GM12878 (cell line): ENCODE measurements around the gene DUOXA2. TPM values are rescaled to one million over a fixed set of nuclear protein-coding genes. Genes with fewer than 3 reads are reported as not detected.

Experiments
- ATAC-seq: fragments of 200-7000 bp; cut with Tn5 transposase; 3 replicates; pipeline ENCODE4 v1.9.1; 2020; ENCODE audit warnings: mild to moderate bottlenecking, moderate library complexity
- BruUV-seq: library from RNA; stranded (reverse); fragments of 400-500 nt; replicated peaks from 2 replicates; lab custom pipeline; 2021; lab: Mats Ljungman, UMichigan
- CTCF ChIA-PET: fragments of 300-600 bp; sonication (Branson Sonifier 250); formaldehyde crosslinking; extraction: SDS; loops from one replicate; lab custom pipeline; 2021; ENCODE audit warnings: inconsistent platforms; lab: Yijun Ruan, JAX
- POLR2A ChIA-PET: fragments of 350-600 bp; formaldehyde crosslinking; extraction: SDS; loops from one replicate; lab custom pipeline; 2021; ENCODE audit warnings: inconsistent platforms; lab: Charles Lee
- RAD21 ChIA-PET: fragments of 300-600 bp; sonication (Branson Sonifier 250); formaldehyde crosslinking; loops from one replicate; lab custom pipeline; 2023; ENCODE audit warnings: antibody characterized with exemption; ENCODE audit not compliant: unreplicated experiment; lab: Charles Lee
- SMC1A ChIA-PET: fragments of 300-600 bp; sonication (Branson Sonifier 250); formaldehyde crosslinking; loops from one replicate; lab custom pipeline; 2023; ENCODE audit not compliant: unreplicated experiment, uncharacterized antibody; lab: Charles Lee
- DNase-seq: peaks from one replicate; pipeline ENCODE4 v3.0.0-alpha.2; 2011; ENCODE audit warnings: low read depth, low spot score
- FAIRE-seq: peaks from 3 replicates; lab custom pipeline; 2011; peaks lifted over from hg19 to GRCh38; lab: Jason Lieb, UNC
- H2AFZ ChIP-seq: 2 replicates; pipeline ENCODE4 v1.6.0; 2011; ENCODE audit warnings: low read depth, low read length, control low read depth; ENCODE audit not compliant: control insufficient read depth
- H3K27ac ChIP-seq: 2 replicates; pipeline ENCODE4 v1.5.1; 2011; ENCODE audit warnings: control low read depth; ENCODE audit not compliant: control insufficient read depth, insufficient read depth
- H3K27me3 ChIP-seq, 2 experiments: replicated peaks in 1 of 2; 2 replicates each; pipeline versions ENCODE4 v1.6.0 to v1.6.1; 2011; ENCODE audit warnings: low read length in 1 of 2; ENCODE audit not compliant: control insufficient read depth in 2 of 2, insufficient read depth in 2 of 2
- H3K36me3 ChIP-seq, 2 experiments: 2 replicates each; pipeline ENCODE4 v1.5.1; 2011; ENCODE audit warnings: low read length in 1 of 2; ENCODE audit not compliant: control insufficient read depth in 2 of 2, insufficient read depth in 2 of 2
- H3K4me1 ChIP-seq: 2 replicates; pipeline ENCODE4 v1.6.1; 2011; ENCODE audit warnings: mild to moderate bottlenecking, low read length, moderate library complexity, mixed read lengths; ENCODE audit not compliant: control insufficient read depth, insufficient read depth
- H3K4me2 ChIP-seq: 2 replicates; pipeline ENCODE4 v1.6.0; 2011; ENCODE audit warnings: control low read depth; ENCODE audit not compliant: control insufficient read depth, insufficient read depth
- H3K4me3 ChIP-seq: fragments of 200-600 bp; sonication (generic); 2 replicates; pipeline ENCODE4 v1.5.1; 2016
- H3K79me2 ChIP-seq: 2 replicates; pipeline ENCODE4 v1.6.0; 2011; ENCODE audit warnings: low read length; ENCODE audit not compliant: control insufficient read depth, insufficient read depth
- H3K9ac ChIP-seq: 2 replicates; pipeline ENCODE4 v1.8.0; 2011; ENCODE audit warnings: low read length, control low read depth, mixed read lengths; ENCODE audit not compliant: control insufficient read depth, insufficient read depth
- H3K9me3 ChIP-seq: replicated peaks from 3 replicates; pipeline ENCODE4 v1.5.1; 2011; ENCODE audit warnings: mild to moderate bottlenecking, low read length; ENCODE audit not compliant: control insufficient read depth, insufficient read depth
- H4K20me1 ChIP-seq: 2 replicates; pipeline ENCODE4 v1.6.0; 2011; ENCODE audit not compliant: control insufficient read depth, insufficient read depth
- NR2F1 ChIP-seq: fragments of 450-650 bp; conservative IDR thresholded peaks from 2 replicates; pipeline ENCODE4 v1.6.1; 2017; ENCODE audit warnings: mild to moderate bottlenecking
- NRF1 ChIP-seq: conservative IDR thresholded peaks from 2 replicates; pipeline ENCODE4 v1.6.1; 2011; ENCODE audit warnings: mild to moderate bottlenecking, low read depth, low read length, improper control_type of control experiment
- WGBS: methylation state at CpG from one replicate; pipeline ENCODE4 v1.1.6; 2016; ENCODE audit warnings: low lambda C conversion rate; ENCODE audit not compliant: insufficient replicate concordance, insufficient coverage; ENCODE audit errors: missing lambda C conversion rate; 5-methylcytosine and 5-hydroxymethylcytosine counted together
- in situ Hi-C: fragments of 300-500 bp; cut with MboI; formaldehyde crosslinking; loops from 9 replicates; pipeline ENCODE4 v1.14.3; 2018; ENCODE audit warnings: mixed read lengths
- intact Hi-C: fragments of 100-400 bp; cut with micrococcal nuclease; formaldehyde crosslinking; loops from one replicate; pipeline ENCODE4 v1.14.2; 2022; ENCODE audit not compliant: unreplicated experiment
- polyA plus RNA-seq, 11 experiments: library from polyadenylated mRNA; depleted of rRNA in 4 of 11; unstranded in 6 of 11; stranded (reverse) in 5 of 11; fragments of >200 nt; fragmentation: Nextera tagmentation in 4 of 11; fragmentation: Illumina TruSeq in 1 of 11; extraction: Ambion mirVana in 4 of 11; extraction: Trizol in 1 of 11; gene quantifications; 1 replicate in 1 of 11; 2 replicates in 10 of 11; pipeline versions ENCODE4 v1.2.1 to v1.2.3, GENCODE V29; 2011 to 2016; ENCODE audit warnings: inconsistent platforms in 2 of 11, missing spikeins in 2 of 11, low read depth in 1 of 11
- total RNA-seq, 4 experiments: library from RNA; depleted of rRNA in 3 of 4; stranded (reverse); fragments of >200 nt in 3 of 4; fragmentation: Illumina TruSeq in 1 of 4; extraction: Trizol in 1 of 4; gene quantifications; 2 replicates each; pipeline versions ENCODE4 v1.2.1 to v1.2.3, GENCODE V29; 2013 to 2021

Gene DUOXA2
- total and polyA plus RNA-seq, 10 of the 15 experiments (the other 5 are each of a cell fraction or from before 2014, with no cell fraction given) = not detected

DNA sequence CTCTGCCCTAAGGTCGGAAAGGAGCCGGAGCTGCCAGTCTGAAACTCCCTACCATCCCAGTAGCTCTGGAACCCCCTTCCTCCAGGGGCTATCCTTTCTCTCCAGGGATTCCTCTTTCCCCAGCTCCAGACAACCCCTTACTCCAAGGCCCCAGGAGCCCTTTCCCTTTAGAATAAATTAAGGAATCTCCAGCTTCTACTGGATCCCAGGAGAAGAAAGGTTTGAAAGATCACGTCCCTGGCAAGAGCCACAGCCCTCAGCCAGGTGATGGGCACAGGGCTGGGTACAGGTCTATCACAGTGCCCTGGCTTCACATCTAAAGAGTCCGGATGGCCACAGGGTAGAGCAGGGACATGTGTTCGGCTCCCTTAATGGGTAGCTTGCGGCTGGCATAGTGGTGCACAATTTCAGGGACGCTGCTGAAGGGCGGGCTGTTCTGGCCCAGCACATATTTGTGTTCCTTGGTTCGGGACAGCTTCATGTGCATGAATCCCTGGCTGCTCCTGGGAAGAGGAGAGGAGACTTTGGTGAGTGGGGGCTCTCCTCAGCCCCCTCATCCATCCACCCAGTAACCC, 53.6 kb downstream of the DUOXA2 start:
- H3K36me3 ChIP-seq = no peaks in the 10 kb centered on the region
- FAIRE-seq (no peak), DNase-seq (no peak), ATAC-seq (no peak)
- H3K27ac ChIP-seq = no peak overlapping the region
- CTCF ChIA-PET = interaction anchor here (0.6 to 16.3 kb wide), 13 partner anchors 8 to 262 kb away, joined by 3 to 253 read pairs (median 4); partner anchors contain the start of gene SHF
- peak overlapping the region; percentile 63 for H3K9ac ChIP-seq
- H4K20me1 ChIP-seq = no peaks in the 10 kb centered on the region
- H3K4me2 ChIP-seq = peak overlapping the region; percentile 41; the same call in 1 of the 2 replicates
- no peaks in the 10 kb centered on the region for H3K27me3 ChIP-seq
- POLR2A ChIA-PET = interaction anchor here (1.4 to 1.7 kb wide), 2 partner anchors 12 to 34 kb away, joined by 4 to 6 read pairs; no protein-coding TSS in a partner anchor
- intact Hi-C loops (loop anchor here (1.0 kb wide), 1 partner anchor 31 kb away; no protein-coding TSS in a partner anchor), in situ Hi-C loops (no loop called here)
- 62% methylated on average over 9 of the region's 9 CpGs for WGBS
- peaks cover 4% of the 10 kb centered on the region for H3K79me2 ChIP-seq
- TF ChIP-seq NR2F1 (peak; percentile 97), NRF1 (no peak)
- peak overlapping the region; percentile 7 for H2AFZ ChIP-seq
- H3K9me3 ChIP-seq = no peaks in the 10 kb centered on the region
- no peak overlapping the region for H3K4me3 ChIP-seq
- SMC1A ChIA-PET = interaction anchor here (2.1 to 9.7 kb wide), 2 partner anchors 23 to 36 kb away, joined by 5 to 159 read pairs; no protein-coding TSS in a partner anchor
- BruUV-seq = TSS peak; percentile 62
- RAD21 ChIA-PET = interaction anchor here (1.4 to 6.6 kb wide), 3 partner anchors 12 to 234 kb away, joined by 4 to 104 read pairs (median 6); a partner anchor contains a TSS
- peaks cover 12% of the 10 kb centered on the region for H3K4me1 ChIP-seq

Other genes with a start within 250 kb of the DUOXA2 start
- gene TERB2, start 157.6 kb upstream of the DUOXA2 start, total RNA-seq (2014; rRNA removed) = not detected in 2 replicates
- gene TERB2, start 157.6 kb upstream of the DUOXA2 start, total RNA-seq (2014; rRNA removed; fragmentation: Illumina TruSeq; extraction: Trizol) = not detected in 2 replicates
- not detected in 2 replicates for gene TERB2, start 157.6 kb upstream of the DUOXA2 start, total RNA-seq (2021)
- gene TERB2, start 157.6 kb upstream of the DUOXA2 start, polyA plus RNA-seq (2011; rRNA removed) = not detected in 2 replicates
- not detected in 2 replicates for gene TERB2, start 157.6 kb upstream of the DUOXA2 start, polyA plus RNA-seq (2014; fragmentation: Illumina TruSeq; extraction: Trizol)
- gene TERB2, start 157.6 kb upstream of the DUOXA2 start, polyA plus RNA-seq (2014; fragmentation: Nextera tagmentation; extraction: Ambion mirVana) = not detected
- not detected in 2 replicates for gene TERB2, start 157.6 kb upstream of the DUOXA2 start, polyA plus RNA-seq (2014; rRNA removed)
- gene TERB2, start 157.6 kb upstream of the DUOXA2 start, polyA plus RNA-seq (2016; fragmentation: Nextera tagmentation; extraction: Ambion mirVana) = not detected
- gene SORD, start 91.1 kb upstream of the DUOXA2 start, total RNA-seq (2014; rRNA removed) = 33.5 and 35.3 TPM in 2 replicates
- 24.5 and 29.2 TPM in 2 replicates for gene SORD, start 91.1 kb upstream of the DUOXA2 start, total RNA-seq (2014; rRNA removed; fragmentation: Illumina TruSeq; extraction: Trizol)
- gene SORD, start 91.1 kb upstream of the DUOXA2 start, total RNA-seq (2021) = 39.4 and 40.8 TPM in 2 replicates
- 49.9 and 51.7 TPM in 2 replicates for gene SORD, start 91.1 kb upstream of the DUOXA2 start, polyA plus RNA-seq (2011; rRNA removed)
- 29.4 and 39.4 TPM in 2 replicates for gene SORD, start 91.1 kb upstream of the DUOXA2 start, polyA plus RNA-seq (2014; fragmentation: Illumina TruSeq; extraction: Trizol)
- gene SORD, start 91.1 kb upstream of the DUOXA2 start, polyA plus RNA-seq (2014; fragmentation: Nextera tagmentation; extraction: Ambion mirVana) = 10 to 100 TPM in 1 of 2 experiments, 1 to 10 TPM in 1; 7.5 to 18.5 TPM
- 45.1 and 46.0 TPM in 2 replicates for gene SORD, start 91.1 kb upstream of the DUOXA2 start, polyA plus RNA-seq (2014; rRNA removed)
- 10 to 100 TPM; 50.7 to 51.6 TPM for gene SORD, start 91.1 kb upstream of the DUOXA2 start, polyA plus RNA-seq (2016; fragmentation: Nextera tagmentation; extraction: Ambion mirVana)
- not detected in 2 replicates for gene DUOX2, start 154 bp upstream of the DUOXA2 start, total RNA-seq (2014; rRNA removed)
- gene DUOX2, start 154 bp upstream of the DUOXA2 start, total RNA-seq (2014; rRNA removed; fragmentation: Illumina TruSeq; extraction: Trizol) = not detected in 2 replicates
- gene DUOX2, start 154 bp upstream of the DUOXA2 start, total RNA-seq (2021) = 0.05 and 0.16 TPM in 2 replicates
- gene DUOX2, start 154 bp upstream of the DUOXA2 start, polyA plus RNA-seq (2011; rRNA removed) = not detected in 2 replicates
- not detected in 2 replicates for gene DUOX2, start 154 bp upstream of the DUOXA2 start, polyA plus RNA-seq (2014; fragmentation: Illumina TruSeq; extraction: Trizol)
- gene DUOX2, start 154 bp upstream of the DUOXA2 start, polyA plus RNA-seq (2014; fragmentation: Nextera tagmentation; extraction: Ambion mirVana) = not detected
- not detected in 2 replicates for gene DUOX2, start 154 bp upstream of the DUOXA2 start, polyA plus RNA-seq (2014; rRNA removed)
- gene DUOX2, start 154 bp upstream of the DUOXA2 start, polyA plus RNA-seq (2016; fragmentation: Nextera tagmentation; extraction: Ambion mirVana) = not detected
- not detected in 2 replicates for gene DUOXA1, start 15.6 kb downstream of the DUOXA2 start, total RNA-seq (2014; rRNA removed)
- gene DUOXA1, start 15.6 kb downstream of the DUOXA2 start, total RNA-seq (2014; rRNA removed; fragmentation: Illumina TruSeq; extraction: Trizol) = not detected in 2 replicates
- gene DUOXA1, start 15.6 kb downstream of the DUOXA2 start, total RNA-seq (2021) = 0.08 TPM in 1 of 2 replicates, not detected in the other
- gene DUOXA1, start 15.6 kb downstream of the DUOXA2 start, polyA plus RNA-seq (2011; rRNA removed) = not detected in 2 replicates
- not detected in 2 replicates for gene DUOXA1, start 15.6 kb downstream of the DUOXA2 start, polyA plus RNA-seq (2014; fragmentation: Illumina TruSeq; extraction: Trizol)
- not detected for gene DUOXA1, start 15.6 kb downstream of the DUOXA2 start, polyA plus RNA-seq (2014; fragmentation: Nextera tagmentation; extraction: Ambion mirVana)
- not detected in 2 replicates for gene DUOXA1, start 15.6 kb downstream of the DUOXA2 start, polyA plus RNA-seq (2014; rRNA removed)
- not detected for gene DUOXA1, start 15.6 kb downstream of the DUOXA2 start, polyA plus RNA-seq (2016; fragmentation: Nextera tagmentation; extraction: Ambion mirVana)
- gene DUOX1, start 15.7 kb downstream of the DUOXA2 start, total RNA-seq (2014; rRNA removed) = 0.11 TPM in 1 of 2 replicates, not detected in the other
- gene DUOX1, start 15.7 kb downstream of the DUOXA2 start, total RNA-seq (2014; rRNA removed; fragmentation: Illumina TruSeq; extraction: Trizol) = not detected in 2 replicates
- gene DUOX1, start 15.7 kb downstream of the DUOXA2 start, total RNA-seq (2021) = 0.08 and 0.26 TPM in 2 replicates
- 0.30 and 0.56 TPM in 2 replicates for gene DUOX1, start 15.7 kb downstream of the DUOXA2 start, polyA plus RNA-seq (2011; rRNA removed)
- gene DUOX1, start 15.7 kb downstream of the DUOXA2 start, polyA plus RNA-seq (2014; fragmentation: Illumina TruSeq; extraction: Trizol) = not detected in 2 replicates
- under 1 TPM; 0.02 to 0.11 TPM for gene DUOX1, start 15.7 kb downstream of the DUOXA2 start, polyA plus RNA-seq (2014; fragmentation: Nextera tagmentation; extraction: Ambion mirVana)
- not detected in 2 replicates for gene DUOX1, start 15.7 kb downstream of the DUOXA2 start, polyA plus RNA-seq (2014; rRNA removed)
- gene DUOX1, start 15.7 kb downstream of the DUOXA2 start, polyA plus RNA-seq (2016; fragmentation: Nextera tagmentation; extraction: Ambion mirVana) = 1 to 10 TPM; 1.4 to 2.1 TPM
- 1.6 TPM in 2 replicates for gene SHF, start 73.6 kb downstream of the DUOXA2 start, total RNA-seq (2014; rRNA removed)
- gene SHF, start 73.6 kb downstream of the DUOXA2 start, total RNA-seq (2014; rRNA removed; fragmentation: Illumina TruSeq; extraction: Trizol) = 0.58 and 1.7 TPM in 2 replicates
- gene SHF, start 73.6 kb downstream of the DUOXA2 start, total RNA-seq (2021) = 1.4 and 2.4 TPM in 2 replicates
- gene SHF, start 73.6 kb downstream of the DUOXA2 start, polyA plus RNA-seq (2011; rRNA removed) = 3.9 and 5.7 TPM in 2 replicates
- 0.17 and 1.0 TPM in 2 replicates for gene SHF, start 73.6 kb downstream of the DUOXA2 start, polyA plus RNA-seq (2014; fragmentation: Illumina TruSeq; extraction: Trizol)
- gene SHF, start 73.6 kb downstream of the DUOXA2 start, polyA plus RNA-seq (2014; fragmentation: Nextera tagmentation; extraction: Ambion mirVana) = under 1 TPM in 1 of 2 experiments, not detected in 1; 0.04 TPM
- 1.2 and 1.3 TPM in 2 replicates for gene SHF, start 73.6 kb downstream of the DUOXA2 start, polyA plus RNA-seq (2014; rRNA removed)
- gene SHF, start 73.6 kb downstream of the DUOXA2 start, polyA plus RNA-seq (2016; fragmentation: Nextera tagmentation; extraction: Ambion mirVana) = under 1 TPM; 0.08 to 0.75 TPM
- not detected in 2 replicates for gene SLC28A2, start 137.9 kb downstream of the DUOXA2 start, total RNA-seq (2014; rRNA removed)
- not detected in 2 replicates for gene SLC28A2, start 137.9 kb downstream of the DUOXA2 start, total RNA-seq (2014; rRNA removed; fragmentation: Illumina TruSeq; extraction: Trizol)
- not detected in 2 replicates for gene SLC28A2, start 137.9 kb downstream of the DUOXA2 start, total RNA-seq (2021)
- 0.03 TPM in 1 of 2 replicates, not detected in the other for gene SLC28A2, start 137.9 kb downstream of the DUOXA2 start, polyA plus RNA-seq (2011; rRNA removed)
- gene SLC28A2, start 137.9 kb downstream of the DUOXA2 start, polyA plus RNA-seq (2014; fragmentation: Illumina TruSeq; extraction: Trizol) = not detected in 2 replicates
- gene SLC28A2, start 137.9 kb downstream of the DUOXA2 start, polyA plus RNA-seq (2014; fragmentation: Nextera tagmentation; extraction: Ambion mirVana) = under 1 TPM; 0.02 to 0.11 TPM
- not detected in 2 replicates for gene SLC28A2, start 137.9 kb downstream of the DUOXA2 start, polyA plus RNA-seq (2014; rRNA removed)
- under 1 TPM; 0.18 to 0.21 TPM for gene SLC28A2, start 137.9 kb downstream of the DUOXA2 start, polyA plus RNA-seq (2016; fragmentation: Nextera tagmentation; extraction: Ambion mirVana)